NCI-H526 treated with DMSO at 0.1 percent for 48 hours (cell line): ENCODE results near the gene ENTPD1.
"Not testable (repeated sequence)": the region's sequence is repeated elsewhere in the genome, so short reads cannot be mapped to it uniquely, and the experiment has no call there.

Experiments used
- DNase-seq: peaks from one replicate; lab custom pipeline; 2025; lab: John Stamatoyannopoulos, UW

The ENTPD1 gene

DNA sequence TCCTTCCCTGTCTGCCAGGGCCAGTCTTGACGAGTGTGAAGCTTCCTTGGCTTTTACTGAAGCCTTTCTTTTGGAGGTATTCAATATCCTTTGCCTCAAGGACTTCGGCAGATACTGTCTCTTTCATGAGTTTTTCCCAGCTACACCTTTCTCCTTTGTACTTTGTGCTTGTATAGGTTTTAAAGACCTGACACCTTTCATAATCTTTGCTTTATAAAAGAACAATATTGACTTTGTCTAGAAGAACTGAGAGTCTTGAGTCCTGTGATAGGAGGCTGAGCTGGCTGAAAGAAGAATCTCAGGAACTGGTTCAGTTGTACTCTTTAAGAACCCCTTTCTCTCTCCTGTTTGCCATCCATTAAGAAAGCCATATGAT, 110.5 kb downstream of the ENTPD1 start:
- no peak for DNase-seq

DNA sequence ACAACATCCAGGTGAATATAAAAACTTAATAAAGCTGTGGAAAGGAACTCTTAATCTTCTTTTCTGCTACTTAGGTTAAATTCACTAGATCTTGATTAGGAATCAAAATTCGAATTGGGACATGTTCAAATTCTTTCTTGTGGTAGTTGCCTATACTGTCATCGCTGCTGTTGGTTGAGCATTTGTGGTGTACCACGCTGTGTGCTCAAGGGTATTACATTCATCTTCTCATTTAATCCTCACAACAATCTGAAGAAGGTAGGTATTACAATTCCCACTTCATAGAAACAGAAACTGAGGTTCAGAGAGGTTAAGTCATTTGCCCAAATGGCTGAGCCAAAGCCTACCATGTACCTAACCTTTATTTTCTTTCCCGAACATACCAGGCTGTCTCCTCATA, 111.9 kb downstream of the ENTPD1 start:
- DNase-seq, result no peak

DNA sequence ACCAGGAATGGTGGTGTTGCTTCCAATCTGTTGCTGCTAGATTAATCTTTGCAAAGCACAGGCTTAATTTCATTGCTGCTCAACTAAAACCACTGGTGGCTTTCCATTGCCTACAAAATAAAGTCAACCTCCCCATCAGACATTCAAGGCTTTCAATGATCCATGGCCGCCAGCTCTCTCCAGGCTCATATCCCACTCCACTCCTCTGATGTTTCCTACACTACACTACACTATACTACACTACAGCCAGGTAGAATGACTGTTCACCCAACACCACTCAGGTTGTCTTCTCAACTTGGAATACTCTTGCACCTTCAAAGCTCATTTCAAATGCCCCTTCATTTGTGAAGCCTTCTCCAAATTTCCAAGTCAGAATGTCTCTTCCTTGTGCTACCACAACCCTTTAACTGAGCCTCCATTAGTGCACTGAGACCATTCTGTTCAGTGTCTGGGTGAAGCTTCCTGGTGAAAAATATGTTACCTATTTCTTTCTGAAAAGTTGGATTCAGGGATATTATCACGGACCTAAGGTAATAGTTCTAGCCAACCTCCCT, 116.3 kb downstream of the ENTPD1 start:
- no peak for DNase-seq

- no peak for DNase-seq
These were observed 117.2 kb downstream of the ENTPD1 start for GRCh38 chr10:95873139-95873538.

- no peak for DNase-seq
These were observed 117.7 kb downstream of the ENTPD1 start for GRCh38 chr10:95873651-95874050.

DNA sequence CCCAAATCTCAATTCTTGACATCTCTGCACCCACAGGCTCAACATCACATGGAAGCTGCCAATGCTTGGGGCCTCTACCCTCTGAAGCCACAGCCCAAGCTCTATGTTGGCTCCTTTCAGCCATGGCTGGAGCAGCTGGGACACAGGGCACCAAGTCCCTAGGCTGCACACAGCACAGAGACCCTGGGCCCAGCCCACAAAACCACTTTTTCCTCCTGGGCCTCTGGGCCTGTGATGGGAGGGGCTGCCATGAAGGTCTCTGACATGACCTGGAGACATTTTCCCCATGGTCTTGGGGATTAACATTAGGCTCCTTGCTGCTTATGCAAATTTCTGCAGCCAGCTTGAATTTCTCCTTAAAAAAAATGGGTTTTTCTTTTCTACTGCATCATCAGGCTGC, 118.8 kb downstream of the ENTPD1 start:
- DNase-seq, result not testable (repeated sequence)

GRCh38 chr10:95876756-95877155, 120.8 kb downstream of the ENTPD1 start:
- no peak for DNase-seq

- no peak for DNase-seq
These were observed 121.9 kb downstream of the ENTPD1 start for GRCh38 chr10:95877881-95878280.

DNA sequence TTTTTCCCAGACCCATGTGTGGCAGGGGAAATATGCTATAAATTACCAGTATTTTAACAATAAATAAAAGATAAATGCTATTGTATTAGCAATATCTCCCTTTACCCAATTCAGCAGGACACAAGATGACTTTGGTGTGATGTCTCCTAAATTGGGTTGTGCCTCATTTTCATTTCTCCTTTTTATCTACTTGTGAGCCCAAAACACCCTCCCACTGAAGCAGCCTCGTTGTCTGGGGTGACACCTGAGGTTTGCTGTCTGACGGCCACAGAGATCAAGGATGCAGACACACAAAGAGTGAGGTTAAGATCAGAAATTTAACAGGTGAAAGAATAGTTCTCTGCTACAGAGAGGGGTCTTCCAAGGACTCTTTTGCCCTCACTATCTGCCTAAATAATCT, 124.7 kb downstream of the ENTPD1 start:
- DNase-seq, result no peak

GRCh38 chr10:95881316-95881715, 125.4 kb downstream of the ENTPD1 start:
- no peak for DNase-seq

DNA sequence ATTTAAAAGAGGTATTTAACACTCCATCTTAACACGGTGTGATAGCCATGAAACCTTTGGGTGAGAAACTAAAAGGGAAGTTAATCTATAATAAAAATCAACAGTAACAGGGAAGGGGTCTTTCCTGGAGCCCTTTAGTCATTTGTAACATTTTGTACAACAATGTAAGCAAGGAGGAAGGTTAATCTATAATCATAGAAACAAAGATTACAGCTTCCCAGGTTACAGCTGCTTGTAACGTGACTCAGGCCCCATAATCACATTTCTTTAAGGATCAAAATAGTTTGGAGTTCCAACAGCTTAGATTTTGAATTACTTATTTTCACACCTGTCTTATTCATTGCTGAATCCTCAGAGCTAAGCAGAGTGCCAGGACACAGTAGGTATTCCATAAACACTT, 133.9 kb downstream of the ENTPD1 start:
- no peak for DNase-seq

- no peak for DNase-seq
These were observed 140.3 kb downstream of the ENTPD1 start for GRCh38 chr10:95896071-95896850.

GRCh38 chr10:95905897-95906580, 150.1 kb downstream of the ENTPD1 start:
- not testable (repeated sequence) for DNase-seq

- DNase-seq, result peak; percentile 25
These were observed 150.9 kb downstream of the ENTPD1 start for GRCh38 chr10:95906677-95907455.

DNA sequence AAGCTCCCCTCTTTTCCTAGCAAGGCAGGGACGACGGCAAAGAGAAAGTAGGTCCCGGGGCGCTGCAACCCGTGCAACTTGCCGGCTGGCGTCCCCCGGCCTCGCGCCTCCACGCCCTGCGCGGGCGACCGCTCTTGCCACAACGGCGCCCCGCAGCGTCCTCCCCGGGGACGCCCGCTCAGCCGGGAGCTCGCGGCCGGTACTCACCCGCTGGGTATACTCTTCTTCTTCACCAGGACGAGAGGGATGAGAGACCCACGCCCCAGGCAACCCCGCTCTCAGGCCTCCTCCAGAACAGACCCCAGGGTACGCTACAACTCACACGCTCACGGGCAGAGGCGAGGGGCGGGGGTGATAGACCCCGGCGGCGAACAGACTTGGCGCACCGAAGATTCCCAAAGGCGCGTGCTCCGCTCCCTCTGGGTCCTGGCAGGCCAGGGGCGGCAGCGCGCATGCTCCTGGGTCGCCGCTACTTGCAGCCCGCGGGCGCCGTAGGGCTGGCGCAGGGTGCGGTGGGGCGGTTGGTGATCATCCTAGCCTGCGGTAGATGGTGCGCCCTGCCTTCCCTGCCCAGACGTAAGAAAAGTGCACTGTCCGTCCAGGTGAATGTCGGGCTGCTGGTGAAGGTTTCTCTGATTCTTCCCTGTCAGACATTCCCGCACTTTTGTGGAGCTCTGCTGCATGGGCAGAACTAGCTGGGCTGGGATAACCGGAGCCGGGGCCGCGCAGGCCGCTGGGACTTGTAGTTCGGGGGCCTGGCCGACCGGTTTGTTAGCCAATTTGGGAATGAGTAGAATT, 151.7 kb downstream of the ENTPD1 start, which contains the start of gene CC2D2B:
TSS of gene CC2D2B (plus strand) at position 520 of the 798 bp plus-strand sequence. CDS start 3,349 bp downstream, outside the sequence.
- peak; percentile 56 for DNase-seq

GRCh38 chr10:95908450-95908849, 152.5 kb downstream of the ENTPD1 start:
- DNase-seq, result no peak

GRCh38 chr10:95909561-95909960, 153.6 kb downstream of the ENTPD1 start:
- no peak for DNase-seq

- not testable (repeated sequence) for DNase-seq
These were observed 160.1 kb downstream of the ENTPD1 start for GRCh38 chr10:95916039-95916438.
